IPS-20b (cell line): ENCODE measurements around the gene FCHSD2.
"Not testable (repeated sequence)": the region's sequence is repeated elsewhere in the genome, so short reads cannot be mapped to it uniquely, and the experiment has no call there.

Experiments
- H3K27ac ChIP-seq: one replicate; pipeline ENCODE4 v1.5.1; 2013; ENCODE audit warnings: low read length
- H3K27me3 ChIP-seq: 2 replicates; pipeline ENCODE4 v1.6.1; 2013; ENCODE audit warnings: mild to moderate bottlenecking, low read length, inconsistent platforms; ENCODE audit not compliant: insufficient read depth
- H3K36me3 ChIP-seq: 2 replicates; pipeline ENCODE4 v1.6.1; 2013; ENCODE audit warnings: low read depth, mild to moderate bottlenecking, inconsistent platforms, low read length, moderate library complexity; ENCODE audit not compliant: insufficient read depth
- H3K4me1 ChIP-seq: 2 replicates; pipeline ENCODE4 v1.6.1; 2013; ENCODE audit warnings: mild to moderate bottlenecking, control low read depth, inconsistent platforms, low read length, moderate library complexity; ENCODE audit not compliant: insufficient read depth
- H3K4me3 ChIP-seq: 2 replicates; pipeline ENCODE4 v1.5.1; 2013; ENCODE audit warnings: mild to moderate bottlenecking, low read length, inconsistent platforms
- H3K9ac ChIP-seq: 2 replicates; pipeline ENCODE4 v1.6.1; 2013; ENCODE audit warnings: low read depth, mild to moderate bottlenecking, inconsistent platforms, low read length, moderate library complexity
- H3K9me3 ChIP-seq: 2 replicates; pipeline ENCODE4 v1.6.1; 2013; ENCODE audit warnings: mild to moderate bottlenecking, low read depth, low read length, inconsistent platforms; ENCODE audit not compliant: insufficient read depth

Gene FCHSD2

GRCh38 chr11:72925656-72926055 lies 216.5 kb downstream of the FCHSD2 start:
- Histone ChIP-seq H3K9ac (no peak overlapping the region), H3K27ac (no peak overlapping the region), H3K36me3 (no peaks in the 10 kb centered on the region), H3K4me3 (no peak overlapping the region), H3K4me1 (peaks cover 6% of the 10 kb centered on the region; the same call in 1 of the 2 replicates), H3K27me3 (no peaks in the 10 kb centered on the region), H3K9me3 (no peaks in the 10 kb centered on the region)

DNA sequence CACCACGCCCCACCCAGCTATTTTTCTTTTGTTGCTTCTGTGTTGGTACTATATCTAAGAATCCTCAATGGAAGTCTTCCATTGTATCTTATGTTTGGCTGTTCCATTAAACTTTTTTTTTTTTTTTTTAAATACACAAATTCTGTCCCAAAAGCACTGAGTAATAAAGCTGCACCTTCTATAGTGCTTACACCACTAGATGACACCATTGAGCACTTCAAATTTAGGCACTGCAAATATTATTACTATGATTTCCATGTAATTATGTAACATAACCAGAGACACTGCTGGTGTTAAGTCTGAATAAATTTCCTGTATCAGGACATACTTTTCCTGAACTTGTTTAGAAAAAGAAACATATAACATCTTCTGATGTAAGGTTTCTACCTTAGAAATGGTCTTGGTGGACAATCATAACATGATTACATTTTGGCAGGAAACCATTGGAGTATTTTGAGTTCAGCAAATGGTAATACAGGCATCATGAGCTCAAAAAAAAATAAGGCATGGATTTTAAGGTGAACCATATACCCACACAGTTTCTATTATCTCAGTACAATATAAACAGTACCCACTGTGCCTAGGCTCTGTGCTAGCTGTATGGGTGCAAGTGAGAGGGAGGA lies 217.4 kb downstream of the FCHSD2 start:
- peaks cover under 1% of the 10 kb centered on the region; the same call in 1 of the 2 replicates for H3K4me1 ChIP-seq
- H3K9me3 ChIP-seq: no peaks in the 10 kb centered on the region
- H3K9ac ChIP-seq: no peak overlapping the region
- H3K36me3 ChIP-seq: no peaks in the 10 kb centered on the region
- no peaks in the 10 kb centered on the region for H3K27me3 ChIP-seq
- H3K4me3 ChIP-seq: no peak overlapping the region
- H3K27ac ChIP-seq: no peak overlapping the region

GRCh38 chr11:72921028-72921716 lies 220.9 kb downstream of the FCHSD2 start:
- no peaks in the 10 kb centered on the region for H3K36me3 ChIP-seq
- no peak overlapping the region for H3K9ac ChIP-seq
- no peaks in the 10 kb centered on the region for H3K4me1 ChIP-seq
- H3K27ac ChIP-seq: no peak overlapping the region
- H3K4me3 ChIP-seq: no peak overlapping the region
- H3K27me3 ChIP-seq: no peaks in the 10 kb centered on the region
- no peaks in the 10 kb centered on the region for H3K9me3 ChIP-seq

GRCh38 chr11:72920001-72920400 lies 222.1 kb downstream of the FCHSD2 start:
- Histone ChIP-seq H3K36me3 (no peaks in the 10 kb centered on the region), H3K4me1 (no peaks in the 10 kb centered on the region), H3K4me3 (no peak overlapping the region), H3K9ac (no peak overlapping the region), H3K27me3 (no peaks in the 10 kb centered on the region), H3K9me3 (no peaks in the 10 kb centered on the region), H3K27ac (no peak overlapping the region)

DNA sequence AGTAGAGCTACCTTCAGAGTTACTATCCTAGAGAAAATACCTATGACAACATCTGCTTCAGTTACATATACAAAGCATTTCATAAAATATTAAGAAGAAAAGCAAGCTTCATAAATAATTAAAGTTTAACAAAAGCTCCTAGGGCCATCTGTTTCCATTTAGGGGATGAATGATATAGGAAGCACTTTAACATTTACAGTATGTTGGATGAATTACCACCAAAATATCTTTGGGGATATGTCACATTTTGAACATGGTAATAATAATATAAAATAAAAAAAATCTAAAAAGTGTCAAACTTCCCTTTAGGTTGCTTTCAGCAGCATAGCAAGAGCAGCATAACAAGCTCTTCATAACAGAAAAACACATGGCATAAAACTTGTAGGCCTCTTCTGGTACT lies 223.3 kb downstream of the FCHSD2 start:
- H3K9me3 ChIP-seq: no peaks in the 10 kb centered on the region
- H3K9ac ChIP-seq: no peak overlapping the region
- H3K27ac ChIP-seq: no peak overlapping the region
- no peak overlapping the region for H3K4me3 ChIP-seq
- no peaks in the 10 kb centered on the region for H3K27me3 ChIP-seq
- no peaks in the 10 kb centered on the region for H3K4me1 ChIP-seq
- H3K36me3 ChIP-seq: no peaks in the 10 kb centered on the region

DNA sequence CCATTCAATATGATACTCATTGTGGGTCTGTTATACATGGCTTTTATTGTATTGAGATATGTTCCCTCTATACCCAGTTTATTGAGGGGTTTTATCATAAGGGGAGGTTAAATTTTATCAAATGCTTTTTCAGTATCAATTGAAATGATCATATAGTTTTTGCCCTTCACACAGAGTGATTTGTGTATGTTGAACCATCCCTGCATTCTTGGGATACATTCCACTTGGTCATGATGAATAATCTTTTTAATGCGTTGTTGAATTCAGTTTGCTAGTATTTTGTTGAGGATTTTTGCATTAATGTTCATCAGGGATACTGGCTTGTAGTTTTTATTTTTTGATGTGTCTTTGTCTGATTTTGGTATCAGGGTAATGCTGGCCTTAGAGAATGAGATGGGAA lies 229.9 kb downstream of the FCHSD2 start:
- no peak overlapping the region for H3K9ac ChIP-seq
- no peak overlapping the region for H3K27ac ChIP-seq
- no peaks in the 10 kb centered on the region for H3K4me1 ChIP-seq
- H3K27me3 ChIP-seq: no peaks in the 10 kb centered on the region
- peaks cover 26% of the 10 kb centered on the region for H3K9me3 ChIP-seq
- H3K4me3 ChIP-seq: no peak overlapping the region
- H3K36me3 ChIP-seq: no peaks in the 10 kb centered on the region

DNA sequence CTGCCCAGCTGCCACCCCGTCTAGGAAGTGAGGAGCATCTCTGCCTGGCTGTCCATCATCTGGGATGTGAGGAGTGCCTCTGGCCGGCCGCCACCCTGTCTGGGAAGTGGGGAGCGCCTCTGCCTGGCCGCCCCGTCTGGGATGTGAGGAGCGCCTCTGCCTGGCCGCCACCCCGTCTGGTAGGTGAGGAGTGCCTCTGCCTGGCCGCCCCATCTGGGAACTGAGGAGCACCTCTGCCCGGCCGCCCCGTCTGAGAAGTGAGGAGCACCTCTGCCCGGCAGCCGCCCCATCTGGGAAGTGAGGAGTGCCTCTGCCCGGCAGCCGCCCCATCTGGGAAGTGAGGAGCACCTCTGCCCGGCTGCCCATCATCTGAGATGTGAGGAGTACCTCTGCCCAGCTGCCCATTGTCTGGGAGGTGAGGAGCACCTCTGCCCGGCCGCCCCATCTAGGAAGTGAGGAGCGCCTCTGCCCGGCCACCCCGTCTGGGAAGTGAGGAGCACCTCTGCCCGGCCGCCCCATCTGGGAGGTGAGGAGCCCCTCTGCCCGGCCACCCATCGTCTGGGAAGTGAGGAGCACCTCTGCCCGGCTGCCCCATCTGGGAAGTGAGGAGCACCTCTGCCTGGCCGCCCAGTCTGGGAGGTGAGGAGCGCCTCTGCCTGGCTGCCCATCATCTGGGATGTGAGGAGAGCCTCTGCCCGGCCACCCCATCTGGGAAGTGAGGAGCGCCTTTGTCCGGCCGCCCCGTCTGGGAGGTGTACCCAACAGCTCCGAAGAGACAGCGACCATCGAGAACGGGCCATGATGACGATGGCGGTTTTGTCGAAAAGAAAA lies 232.3 kb downstream of the FCHSD2 start:
- not testable (repeated sequence) for H3K9ac ChIP-seq, H3K36me3 ChIP-seq, H3K4me3 ChIP-seq, H3K27ac ChIP-seq, H3K4me1 ChIP-seq, H3K27me3 ChIP-seq
- peaks cover 26% of the 10 kb centered on the region for H3K9me3 ChIP-seq

DNA sequence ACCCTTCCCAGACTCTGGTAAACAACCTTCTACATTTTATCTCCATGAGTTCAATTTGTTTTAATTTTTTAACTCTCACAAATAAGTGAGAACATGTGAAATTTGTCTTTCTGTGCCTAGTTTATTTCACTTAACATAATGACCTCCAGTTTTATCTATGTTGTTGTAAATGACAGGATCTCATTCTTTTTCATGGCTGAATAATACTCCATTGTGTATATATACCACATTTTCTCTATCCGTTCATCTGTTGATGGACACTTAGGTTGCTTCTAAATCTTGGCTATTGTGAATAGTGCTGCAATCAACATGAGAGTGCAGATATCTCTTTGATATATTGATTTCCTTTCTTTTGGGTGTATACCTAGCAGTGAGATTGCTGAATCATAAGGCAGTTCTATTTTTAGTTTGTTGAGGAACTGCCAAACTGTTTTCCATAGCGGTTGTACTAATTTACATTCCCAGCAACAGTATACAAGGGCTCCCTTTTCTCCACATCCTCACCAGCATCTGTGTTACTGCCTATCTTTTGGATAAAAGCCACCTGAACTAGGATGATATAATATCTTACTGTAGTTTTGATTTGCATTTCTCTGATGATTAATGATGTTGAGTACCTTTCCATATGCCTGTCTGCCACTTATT lies 234.0 kb downstream of the FCHSD2 start:
- no peaks in the 10 kb centered on the region for H3K36me3 ChIP-seq
- no peaks in the 10 kb centered on the region for H3K27me3 ChIP-seq
- H3K4me3 ChIP-seq: no peak overlapping the region
- no peak overlapping the region for H3K27ac ChIP-seq
- peaks cover 26% of the 10 kb centered on the region for H3K9me3 ChIP-seq
- H3K4me1 ChIP-seq: peaks cover 8% of the 10 kb centered on the region
- no peak overlapping the region for H3K9ac ChIP-seq

- Histone ChIP-seq H3K4me1 (peaks cover 11% of the 10 kb centered on the region), H3K9ac (no peak overlapping the region), H3K27ac (no peak overlapping the region), H3K4me3 (no peak overlapping the region), H3K36me3 (no peaks in the 10 kb centered on the region), H3K9me3 (peaks cover 12% of the 10 kb centered on the region), H3K27me3 (no peaks in the 10 kb centered on the region)
Observed at GRCh38 chr11:72904016-72904415, 238.1 kb downstream of the FCHSD2 start.

DNA sequence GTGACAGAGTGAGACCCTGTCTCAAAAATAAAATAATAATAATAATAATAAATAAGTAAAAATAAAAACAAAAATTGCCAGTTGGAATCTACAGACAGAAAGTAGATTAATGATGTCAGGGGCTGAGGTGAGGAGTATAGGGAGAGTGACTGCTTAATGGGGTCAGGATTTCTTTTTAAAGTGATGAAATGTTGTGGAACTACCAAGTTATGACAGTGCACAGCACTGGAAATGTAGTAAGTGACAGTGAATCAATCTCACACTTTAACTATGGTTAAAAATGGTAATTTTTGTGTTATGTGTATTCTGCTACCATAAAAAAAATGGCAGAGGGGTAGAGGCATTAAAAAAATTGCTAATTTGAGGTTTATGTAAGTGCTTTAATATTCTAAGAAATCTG lies 240.7 kb downstream of the FCHSD2 start:
- H3K9me3 ChIP-seq: no peaks in the 10 kb centered on the region
- H3K4me1 ChIP-seq: peaks cover 11% of the 10 kb centered on the region
- H3K9ac ChIP-seq: no peak overlapping the region
- no peaks in the 10 kb centered on the region for H3K36me3 ChIP-seq
- H3K4me3 ChIP-seq: no peak overlapping the region
- H3K27me3 ChIP-seq: no peaks in the 10 kb centered on the region
- H3K27ac ChIP-seq: no peak overlapping the region

- no peak overlapping the region for H3K9ac ChIP-seq
- no peaks in the 10 kb centered on the region for H3K9me3 ChIP-seq
- H3K36me3 ChIP-seq: no peaks in the 10 kb centered on the region
- H3K27ac ChIP-seq: no peak overlapping the region
- H3K4me1 ChIP-seq: peaks cover 11% of the 10 kb centered on the region
- H3K27me3 ChIP-seq: no peaks in the 10 kb centered on the region
- H3K4me3 ChIP-seq: no peak overlapping the region
Observed at GRCh38 chr11:72900013-72900412, 242.1 kb downstream of the FCHSD2 start.
